ENCODE measurements around the gene MMP13. TPM values are rescaled to one million over a fixed set of nuclear protein-coding genes. Genes with fewer than 3 reads are reported as not detected.
A peak's percentile ranks its signal among the peaks of the same experiment; 100 is the strongest.

Gene MMP13
- total and polyA plus RNA-seq, 12 donors = not detected

- no peaks in the 10 kb centered on the region for H3K9me3 ChIP-seq
- intact Hi-C loops (cut with DNase I) = no loop called here
- no peak overlapping the region for H3K27ac ChIP-seq
- WGBS, 2 donors = 97 to 98% methylated on average over 1 of the region's 1 CpG
- ATAC-seq = no peak
- no peak overlapping the region for H3K4me3 ChIP-seq
- TF ChIP-seq CTCF (IDR thresholded peaks at IDR 0.05) = no peak
- H3K4me1 ChIP-seq = no peaks in the 10 kb centered on the region
- no peak for DNase-seq
- H3K36me3 ChIP-seq = no peaks in the 10 kb centered on the region
- H3K27me3 ChIP-seq = no peaks in the 10 kb centered on the region
Measured at GRCh38 chr11:102967497-102967896, 12.0 kb upstream of the MMP13 start.

GRCh38 chr11:102966011-102966410, 10.5 kb upstream of the MMP13 start:
- no peak overlapping the region for H3K4me3 ChIP-seq
- intact Hi-C loops (cut with DNase I) = no loop called here
- no peak for TF ChIP-seq CTCF (IDR thresholded peaks at IDR 0.05)
- H3K27me3 ChIP-seq = no peaks in the 10 kb centered on the region
- no peaks in the 10 kb centered on the region for H3K36me3 ChIP-seq
- H3K4me1 ChIP-seq = no peaks in the 10 kb centered on the region
- H3K9me3 ChIP-seq = no peaks in the 10 kb centered on the region
- DNase-seq (no peak), ATAC-seq (no peak)
- no peak overlapping the region for H3K27ac ChIP-seq

DNA sequence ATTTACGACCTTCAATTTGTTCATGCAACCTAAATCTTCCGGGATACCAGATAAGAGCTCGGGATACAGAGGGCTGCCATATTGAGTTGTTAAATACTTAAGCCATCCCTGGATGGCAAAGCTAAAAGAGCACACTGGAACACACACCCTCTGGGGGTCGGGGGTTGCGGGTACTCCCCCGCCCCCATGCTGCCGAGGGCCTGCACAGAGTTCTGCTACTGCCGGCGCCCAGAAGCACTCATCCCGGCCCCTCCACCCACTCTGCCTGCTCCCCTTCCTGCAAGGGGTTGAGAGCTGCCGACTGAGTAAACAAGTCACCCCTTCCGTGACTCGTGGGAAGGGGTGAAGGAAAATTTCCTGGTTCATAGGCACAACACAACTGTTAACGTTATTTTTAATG, 9.3 kb upstream of the MMP13 start:
- no peak for DNase-seq
- ATAC-seq = no peak
- Histone ChIP-seq H3K36me3 (no peaks in the 10 kb centered on the region), H3K9me3 (no peaks in the 10 kb centered on the region), H3K27ac (no peak overlapping the region), H3K4me3 (no peak overlapping the region), H3K4me1 (no peaks in the 10 kb centered on the region), H3K27me3 (no peaks in the 10 kb centered on the region)
- no peak for TF ChIP-seq CTCF (IDR thresholded peaks at IDR 0.05)
- intact Hi-C loops (cut with DNase I) = no loop called here
- 74 to 76% methylated on average over 14 of the region's 14 CpGs for WGBS, 2 donors

- Histone ChIP-seq H3K27ac (no peak overlapping the region), H3K4me3 (no peak overlapping the region), H3K9me3 (no peaks in the 10 kb centered on the region), H3K36me3 (no peaks in the 10 kb centered on the region), H3K27me3 (no peaks in the 10 kb centered on the region), H3K4me1 (no peaks in the 10 kb centered on the region)
- 29 to 33% methylated on average over 2 of the region's 2 CpGs for WGBS, 2 donors
- ATAC-seq (no peak), DNase-seq (no peak)
- TF ChIP-seq CTCF (IDR thresholded peaks at IDR 0.05) = no peak
- intact Hi-C loops (cut with DNase I) = no loop called here
Measured at GRCh38 chr11:102957953-102958352, 2.4 kb upstream of the MMP13 start.

DNA sequence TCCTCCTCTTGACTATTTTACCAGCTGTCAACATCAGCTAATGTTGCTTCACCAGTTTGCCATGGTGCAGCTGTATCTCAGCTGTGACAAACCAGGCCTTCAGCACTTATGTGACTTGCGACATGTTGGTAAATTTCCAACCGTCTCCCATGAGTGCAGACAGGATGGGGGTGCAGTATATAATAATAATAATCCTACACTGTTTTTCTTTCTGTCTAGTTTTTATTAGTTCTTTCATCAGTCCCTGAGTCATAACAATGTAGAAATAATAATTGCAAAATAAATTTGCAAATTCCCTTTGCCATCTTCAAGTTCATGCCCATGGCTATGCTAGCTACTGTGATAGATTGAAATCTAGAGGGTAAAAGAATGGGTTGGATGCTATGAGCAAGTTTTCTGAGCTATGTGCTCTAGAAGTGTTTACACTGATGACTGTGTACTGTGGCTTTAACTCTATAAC, 4.9 kb downstream of the MMP13 start:
- Histone ChIP-seq H3K4me1 (no peaks in the 10 kb centered on the region), H3K4me3 (no peak overlapping the region), H3K9me3 (no peaks in the 10 kb centered on the region), H3K36me3 (no peaks in the 10 kb centered on the region), H3K27me3 (no peaks in the 10 kb centered on the region), H3K27ac (no peak overlapping the region)
- 39 to 42% methylated on average over 2 of the region's 2 CpGs for WGBS, 2 donors
- intact Hi-C loops (cut with DNase I) = no loop called here
- ATAC-seq = peak in 1 of 8 donors; percentile 70
- DNase-seq = no peak
- no peak for TF ChIP-seq CTCF (IDR thresholded peaks at IDR 0.05)
